GM18520 (cell line): Measurements from ENCODE around the gene SMIM8.

Experiments used
- ATAC-seq: cut with Tn5 transposase; IDR thresholded peaks from one replicate; pipeline ENCODE4 v1.9.1; 2021; ENCODE audit not compliant: unreplicated experiment

SMIM8 gene

DNA sequence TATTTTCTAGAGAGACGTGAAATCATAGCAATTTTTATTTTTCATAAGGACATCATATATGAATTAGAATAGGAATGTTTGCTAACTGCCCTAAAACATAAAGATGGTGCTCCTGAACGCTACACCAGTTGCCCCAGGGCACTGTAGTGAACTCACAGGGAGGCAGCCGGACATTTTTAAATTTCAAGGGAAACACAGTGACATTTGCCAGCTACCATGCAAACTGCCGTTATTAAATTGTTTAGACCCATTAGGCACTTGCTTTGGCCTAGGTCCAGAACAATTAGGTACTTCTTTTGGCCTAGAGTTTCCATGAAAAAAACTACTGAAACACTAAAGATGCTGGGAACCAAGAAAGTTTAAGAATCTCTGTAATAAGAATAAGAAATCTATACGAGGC, 60.5 kb downstream of the SMIM8 start:
- no peak for ATAC-seq

DNA sequence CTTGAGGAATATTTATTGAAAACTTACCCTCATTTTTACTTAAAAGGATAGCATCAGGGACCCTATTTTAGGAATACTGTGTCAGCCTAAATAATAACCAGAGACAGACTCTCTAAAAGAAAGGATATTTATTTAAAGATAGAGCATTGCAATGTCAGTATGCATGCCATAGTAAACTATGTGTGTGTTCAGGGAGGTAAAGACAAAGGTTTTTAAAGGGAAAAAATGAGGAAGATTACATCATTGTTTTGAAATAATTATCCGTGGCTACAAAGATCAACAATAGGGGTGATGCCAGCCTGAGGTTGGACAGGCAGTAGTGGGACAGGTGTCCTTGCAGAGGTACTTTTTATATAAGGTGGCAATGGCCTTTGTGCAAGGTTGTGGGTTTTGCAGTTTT, 61.6 kb downstream of the SMIM8 start:
- ATAC-seq = no peak

DNA sequence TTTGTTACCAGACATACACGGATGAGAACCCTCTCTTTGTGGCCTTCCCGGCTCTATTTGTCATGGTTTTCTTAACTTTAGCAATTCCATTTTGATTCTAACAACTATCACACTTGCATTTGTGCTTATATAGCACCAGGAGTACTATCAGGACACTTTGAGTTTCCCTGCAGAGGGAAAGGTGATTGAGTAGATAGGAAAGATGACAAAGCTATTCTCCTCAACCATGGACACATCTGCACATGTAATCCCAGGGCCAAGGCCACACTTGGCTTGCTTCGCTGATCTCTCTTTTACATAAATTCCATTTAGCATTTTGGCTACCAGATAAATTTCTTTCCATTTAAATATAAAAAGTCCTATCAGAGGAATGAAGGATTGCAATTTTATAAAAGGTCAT, 62.1 kb downstream of the SMIM8 start:
- no peak for ATAC-seq

DNA sequence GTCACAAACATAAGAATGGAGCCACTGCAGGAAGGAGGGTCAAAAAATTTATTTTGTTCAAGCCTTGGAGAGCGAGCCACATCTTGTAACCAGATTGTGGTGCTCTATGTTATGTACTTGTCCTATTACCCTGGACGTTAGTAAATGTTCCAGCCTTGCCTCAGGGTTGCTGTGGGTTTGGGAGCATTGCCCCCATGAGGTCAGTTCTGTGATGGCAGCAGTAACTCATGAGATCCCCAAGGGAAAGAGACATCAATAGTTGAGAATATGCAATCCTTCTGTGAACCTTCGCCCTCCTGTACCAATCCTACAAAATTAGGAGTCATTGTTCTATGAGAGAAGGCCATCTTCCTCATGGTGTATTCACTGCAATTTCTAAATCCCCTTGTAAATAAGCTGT, 68.9 kb downstream of the SMIM8 start:
- no peak for ATAC-seq
